Activated CD4-positive, alpha-beta T cell treated with anti-CD3 and anti-CD28 coated beads, Interleukin-2, amount 50 U/mL, for 24 hours (primary cell): ENCODE measurements around the gene C16orf87.
"Not testable (repeated sequence)": the region's sequence is repeated elsewhere in the genome, so short reads cannot be mapped to it uniquely, and the experiment has no call there.

Experiments used
- DNase-seq, 2 donors: peaks; one replicate each; pipeline ENCODE4 v3.0.0-alpha.2; 2020; ENCODE audit warnings: low read depth in 1 of 2, low spot score in 1 of 2

Gene C16orf87

DNA sequence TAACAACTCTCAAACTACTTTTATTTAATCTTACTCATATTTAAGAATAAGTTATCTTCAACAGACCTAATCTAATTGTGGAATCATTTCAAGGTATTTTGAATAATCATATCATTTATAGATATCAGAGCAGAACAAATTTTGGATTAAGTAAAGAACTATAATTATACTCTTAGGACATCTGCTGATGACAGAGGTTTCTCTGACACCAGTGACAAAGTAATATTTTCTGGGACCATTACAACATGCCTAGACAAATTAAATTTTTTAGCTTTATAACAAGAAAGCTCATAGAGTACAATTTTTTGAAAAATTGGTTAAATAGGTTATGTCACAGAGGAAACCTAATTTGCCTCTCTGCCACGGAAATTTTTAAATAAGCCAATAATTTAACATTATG is 30.5 kb downstream of the C16orf87 start:
- DNase-seq, result no peak

DNA sequence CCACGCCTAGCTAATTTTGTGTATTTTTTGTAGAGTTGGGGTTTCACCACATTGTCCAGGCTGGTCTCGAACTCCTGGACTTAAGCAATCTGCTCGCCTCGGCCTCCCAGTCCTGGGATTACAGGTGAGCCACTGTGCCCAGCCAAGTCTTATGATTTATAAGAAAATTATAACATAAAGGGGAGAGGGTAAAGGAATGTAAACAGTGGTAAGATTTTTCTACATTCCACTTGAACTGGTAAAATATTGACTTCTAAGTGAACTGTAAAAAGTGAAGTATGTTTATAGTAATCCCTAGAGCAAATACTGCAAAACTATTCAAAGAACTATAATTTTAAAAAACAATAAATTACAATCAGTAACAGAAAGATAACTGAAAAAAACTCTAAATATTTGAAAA is 33.5 kb downstream of the C16orf87 start:
- no peak for DNase-seq

DNA sequence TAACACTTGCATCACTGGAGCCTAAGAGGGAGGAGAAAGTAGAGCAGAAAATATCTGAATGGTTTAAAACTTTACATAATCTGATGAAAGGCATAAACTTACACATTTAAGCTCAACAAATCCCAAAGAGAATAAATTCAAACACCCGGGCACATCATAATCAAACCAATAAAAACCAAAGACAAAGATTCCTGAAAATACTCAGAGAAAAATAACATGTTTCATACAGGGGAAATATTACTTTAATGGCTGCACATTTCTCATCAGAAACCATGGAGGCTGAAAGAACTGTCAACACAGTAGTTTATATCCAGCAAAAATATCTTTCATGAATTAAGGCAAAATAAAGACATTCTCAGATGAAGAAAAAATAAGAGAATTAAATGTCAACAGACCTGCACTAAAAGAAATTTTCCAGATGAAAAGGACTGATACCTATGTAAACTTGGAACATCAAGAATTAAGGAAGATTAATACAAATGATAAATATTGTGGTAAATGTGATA is 34.2 kb downstream of the C16orf87 start:
- no peak for DNase-seq

DNA sequence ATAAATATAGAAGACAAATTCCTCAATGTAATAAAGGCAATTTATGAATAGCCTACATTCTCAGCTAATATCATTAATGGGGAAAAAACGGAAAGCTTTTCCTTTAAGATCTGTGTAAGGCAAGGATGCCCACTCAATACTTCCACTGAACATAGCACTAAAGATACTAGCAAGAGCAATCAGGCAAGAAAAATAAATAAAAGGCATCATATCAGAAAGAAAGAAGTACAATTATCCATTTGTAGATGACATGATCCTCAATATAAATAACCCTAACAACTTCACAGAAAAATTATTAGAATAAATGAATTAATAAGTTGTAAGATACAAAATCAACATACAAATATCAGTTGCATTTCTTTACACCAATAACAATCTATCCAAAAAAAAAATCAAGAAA is 37.1 kb downstream of the C16orf87 start:
- DNase-seq, result no peak

DNA sequence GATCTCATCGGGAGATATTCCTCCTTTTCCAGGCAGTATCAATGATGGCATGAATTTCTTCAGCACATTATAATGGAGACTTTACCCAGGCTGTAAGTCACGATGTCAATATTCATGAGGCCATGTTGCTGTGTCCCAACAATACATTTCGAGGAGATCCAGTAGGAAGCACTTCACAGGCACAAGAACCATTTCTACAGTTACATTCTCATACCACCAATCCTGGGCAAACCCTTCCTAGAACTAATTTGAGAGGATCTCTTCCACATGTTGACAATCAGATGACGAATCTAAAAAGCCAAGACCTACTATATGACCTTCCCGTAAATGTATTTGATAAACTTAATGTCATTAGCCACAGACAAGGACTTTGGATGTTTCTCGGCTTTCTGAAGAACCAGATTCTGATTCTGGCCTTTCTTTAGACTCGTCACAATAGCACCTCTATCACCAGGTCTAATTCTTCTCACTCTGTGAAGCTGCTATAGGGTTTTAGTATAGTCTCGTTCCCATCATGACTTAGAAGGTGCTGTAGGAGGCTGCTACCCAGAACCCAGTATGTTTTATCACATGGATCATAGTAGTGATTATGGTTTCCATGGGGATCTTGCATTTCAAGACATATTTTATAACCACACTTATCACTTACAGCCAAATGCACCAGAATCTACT is 40.2 kb downstream of the C16orf87 start:
- DNase-seq, result no peak

DNA sequence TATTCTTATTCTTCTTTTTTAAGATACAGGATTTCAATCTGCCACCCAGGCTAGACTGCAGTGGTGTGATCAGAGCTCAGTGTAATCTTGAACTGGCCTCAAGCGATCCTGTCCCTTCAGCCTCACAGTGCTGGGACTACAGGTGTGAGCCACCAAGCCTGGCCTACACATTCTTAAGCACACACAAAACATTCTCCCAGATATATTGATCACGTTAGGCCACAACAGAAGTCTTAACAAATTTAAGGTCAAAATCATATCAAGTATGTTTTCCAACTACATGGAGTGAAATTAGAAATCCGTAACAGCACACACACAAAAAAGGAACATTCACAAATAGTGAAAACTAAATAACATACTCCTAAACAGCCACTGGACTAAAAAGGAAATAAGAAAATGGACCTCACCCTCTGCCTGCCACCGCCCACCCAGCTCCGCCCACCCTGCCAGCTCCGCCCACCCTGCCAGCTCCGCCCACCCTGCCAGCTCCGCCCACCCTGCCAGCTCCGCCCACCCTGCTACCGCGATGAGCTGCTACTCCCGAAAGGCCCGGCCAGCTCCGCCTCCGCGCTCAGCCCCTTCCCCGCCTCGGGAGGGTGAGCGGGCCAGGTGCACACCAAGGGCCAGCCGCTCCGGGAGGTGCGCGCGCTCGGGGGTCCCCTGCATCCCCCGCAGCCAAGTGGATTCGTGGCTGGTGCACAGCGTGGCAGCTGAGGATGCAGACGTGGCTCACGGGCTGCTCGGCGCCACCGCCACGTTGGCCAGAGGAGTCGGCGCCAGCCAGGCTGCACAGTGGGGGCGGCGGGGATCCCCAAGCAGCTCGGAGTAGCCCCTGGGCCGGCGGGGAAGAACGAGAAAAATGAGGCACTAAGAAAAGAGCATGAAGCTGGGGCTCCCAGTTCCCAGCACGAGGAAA is 41.2 kb downstream of the C16orf87 start:
- peak; percentile 56 to 71 for DNase-seq

DNA sequence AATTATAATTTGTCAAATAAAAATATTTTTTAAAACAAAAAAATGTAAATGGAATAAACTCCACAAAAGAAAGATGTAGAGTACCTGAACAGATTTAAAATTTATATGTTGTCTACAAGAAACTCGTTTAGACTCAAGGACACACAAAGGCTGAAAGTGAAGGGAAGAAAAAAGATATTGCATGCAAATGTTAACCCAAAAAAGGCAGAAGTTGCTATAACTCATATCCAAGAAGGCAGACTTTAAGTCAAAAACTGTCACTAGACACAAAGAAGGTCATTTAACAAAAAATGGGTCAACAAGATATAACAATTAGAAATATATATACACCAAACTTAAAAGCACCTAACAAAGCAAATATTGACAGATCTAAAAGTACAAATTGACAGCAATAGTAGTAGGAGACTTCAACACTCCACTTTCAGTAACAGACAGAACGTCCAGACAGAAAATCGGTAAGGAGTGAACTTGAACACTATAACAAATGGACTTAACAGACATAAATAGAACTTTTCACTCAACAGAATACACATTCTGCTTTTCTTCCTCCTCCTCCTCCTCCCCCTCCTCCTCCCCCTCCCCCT is 42.0 kb downstream of the C16orf87 start:
- no peak for DNase-seq

DNA sequence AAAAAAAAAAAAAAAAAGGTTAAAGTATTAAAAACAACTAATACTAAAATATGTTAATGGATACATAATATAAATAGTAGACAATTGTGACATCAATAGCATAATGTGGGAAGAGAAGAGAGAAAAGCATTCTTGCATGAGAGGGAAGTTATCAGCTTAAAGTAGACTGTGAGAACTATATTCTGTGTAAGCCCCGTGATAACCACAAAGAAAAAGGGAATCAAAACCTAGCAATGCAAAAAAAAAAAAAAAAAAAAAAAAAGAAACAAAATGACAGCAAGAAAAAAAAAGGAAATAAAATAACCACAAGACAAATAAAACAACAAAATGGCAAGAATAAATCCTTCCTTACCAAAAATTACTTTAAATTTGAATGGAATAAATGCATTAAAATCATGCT is 43.1 kb downstream of the C16orf87 start:
- no peak for DNase-seq

DNA sequence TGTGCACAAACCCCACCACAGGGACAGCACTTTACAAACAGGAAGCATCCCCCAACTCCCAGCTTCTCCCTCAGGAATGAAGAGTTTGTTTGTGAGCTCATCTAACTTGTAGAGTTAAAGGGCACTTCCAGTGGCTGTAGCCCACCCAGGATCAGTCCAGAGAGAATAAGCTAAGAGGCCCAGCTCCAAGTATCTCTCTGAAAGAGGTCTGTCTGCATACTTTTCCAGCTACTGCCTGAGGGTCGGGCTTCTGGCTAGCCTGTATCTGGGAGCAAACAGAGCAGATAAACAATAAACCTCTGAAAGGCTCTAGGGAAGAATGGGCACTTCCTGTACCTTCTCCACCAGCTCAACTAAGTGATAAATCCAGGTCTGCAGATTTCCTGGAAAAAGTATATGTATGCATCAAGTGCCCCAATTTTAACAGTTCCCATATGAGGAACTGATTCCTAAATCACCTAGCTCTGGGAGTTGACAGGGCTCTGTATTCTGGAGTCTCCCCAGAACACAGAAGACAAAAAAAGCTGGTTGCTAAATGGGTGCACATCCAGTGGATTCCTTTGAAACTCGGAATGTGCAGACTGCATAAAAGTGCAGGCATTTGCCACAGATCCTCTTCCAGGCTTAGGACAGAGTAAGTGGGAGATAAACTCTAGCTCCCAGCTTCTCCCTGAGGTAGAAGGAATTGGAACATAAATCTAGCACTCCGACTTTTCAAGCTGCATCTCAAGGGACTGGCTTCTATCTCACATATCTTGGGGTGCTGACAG is 45.7 kb downstream of the C16orf87 start:
- no peak for DNase-seq

DNA sequence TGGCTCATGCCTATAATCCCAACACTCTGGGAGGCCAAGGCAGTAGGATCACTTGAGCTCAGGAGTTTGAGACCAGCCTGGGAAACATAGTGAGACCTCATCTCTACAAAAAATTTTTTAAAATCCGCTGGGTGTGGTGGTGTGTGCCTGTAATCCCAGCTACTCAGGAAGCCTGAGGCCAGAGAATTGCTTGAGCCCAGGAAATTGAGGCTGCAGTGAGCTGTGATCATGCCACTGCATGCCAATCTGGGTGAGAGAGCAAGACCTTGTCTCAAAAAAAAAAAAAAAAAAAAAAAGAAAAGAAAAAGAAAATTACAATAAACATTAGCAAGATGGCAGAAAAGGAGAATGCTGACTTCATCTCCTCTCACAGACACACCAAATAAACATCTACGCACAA is 46.4 kb downstream of the C16orf87 start:
- not testable (repeated sequence) for DNase-seq

DNA sequence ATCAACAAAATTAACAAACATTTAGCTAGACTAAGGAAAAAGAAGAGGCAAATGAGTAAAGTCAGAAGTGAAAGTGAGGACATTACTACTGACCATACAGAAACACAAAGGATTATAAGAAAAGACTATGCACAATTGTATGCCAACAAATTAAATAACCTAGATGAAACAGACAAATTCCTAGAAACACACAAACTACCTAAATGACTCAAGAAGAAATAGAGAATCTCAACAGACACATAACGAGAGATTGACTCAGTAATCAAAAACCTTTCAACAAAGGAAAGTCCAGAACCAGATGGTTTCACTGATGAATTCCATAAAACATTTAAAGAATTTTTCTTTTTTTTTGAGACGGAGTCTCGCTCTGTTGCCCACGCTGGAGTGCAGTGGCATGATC is 47.2 kb downstream of the C16orf87 start:
- DNase-seq, result no peak

DNA sequence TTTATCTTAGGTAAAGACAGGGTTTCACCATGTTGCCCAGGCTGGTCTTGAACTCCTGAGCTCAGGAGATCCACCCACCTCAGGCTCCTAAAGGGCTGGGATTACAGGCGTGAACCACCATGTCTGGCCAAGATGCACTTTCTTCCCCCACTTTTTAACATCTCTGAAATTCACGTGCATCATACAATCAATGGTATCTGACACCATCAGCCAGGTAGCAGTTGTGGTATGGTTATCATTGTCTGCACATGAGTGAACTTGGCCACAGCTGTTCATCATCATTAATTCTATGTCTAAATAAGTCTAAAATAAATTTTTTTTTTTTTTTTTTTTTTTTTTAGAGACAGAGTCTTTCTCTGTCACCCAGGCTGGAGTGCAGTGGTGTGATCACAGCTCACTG is 48.7 kb downstream of the C16orf87 start:
- DNase-seq, result no peak

DNA sequence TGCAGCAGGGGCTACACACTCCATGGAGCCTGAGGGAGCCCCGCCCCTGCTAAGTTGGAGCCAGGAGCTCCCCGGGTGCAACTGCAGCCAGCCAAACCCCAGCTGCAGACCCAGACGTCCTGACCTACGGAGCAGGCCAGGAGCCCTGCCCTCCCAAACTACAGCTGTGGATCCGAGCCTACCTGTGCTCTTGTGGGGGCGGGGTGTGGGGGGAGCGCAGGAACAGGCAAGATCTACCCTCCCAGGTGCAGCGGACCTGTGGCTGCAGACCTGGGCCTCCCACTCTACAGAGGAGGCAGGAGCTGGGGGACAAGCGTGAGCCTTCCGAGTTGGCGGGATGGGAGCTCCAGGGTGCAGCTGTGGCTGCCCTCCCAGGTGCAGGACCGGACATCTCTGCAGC is 53.2 kb downstream of the C16orf87 start:
- DNase-seq, result no peak

DNA sequence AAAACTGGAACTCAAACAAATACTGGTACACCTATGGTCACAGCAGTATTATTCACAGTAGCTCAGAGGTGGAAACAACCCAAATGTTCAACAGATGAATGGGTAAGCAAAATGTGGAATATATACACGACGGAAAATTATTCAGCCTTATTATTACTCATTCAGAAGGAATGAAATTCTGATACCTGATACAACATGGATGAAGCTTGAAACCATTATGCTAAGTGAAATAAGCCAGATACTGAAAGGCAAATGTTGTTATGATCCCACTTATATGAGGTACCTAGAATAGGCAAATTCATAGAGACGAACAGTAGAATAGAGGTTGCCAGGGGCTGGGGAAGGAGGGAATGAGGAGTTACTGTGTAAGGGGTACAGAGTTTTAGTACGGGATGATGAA is 55.8 kb downstream of the C16orf87 start:
- DNase-seq, result no peak

DNA sequence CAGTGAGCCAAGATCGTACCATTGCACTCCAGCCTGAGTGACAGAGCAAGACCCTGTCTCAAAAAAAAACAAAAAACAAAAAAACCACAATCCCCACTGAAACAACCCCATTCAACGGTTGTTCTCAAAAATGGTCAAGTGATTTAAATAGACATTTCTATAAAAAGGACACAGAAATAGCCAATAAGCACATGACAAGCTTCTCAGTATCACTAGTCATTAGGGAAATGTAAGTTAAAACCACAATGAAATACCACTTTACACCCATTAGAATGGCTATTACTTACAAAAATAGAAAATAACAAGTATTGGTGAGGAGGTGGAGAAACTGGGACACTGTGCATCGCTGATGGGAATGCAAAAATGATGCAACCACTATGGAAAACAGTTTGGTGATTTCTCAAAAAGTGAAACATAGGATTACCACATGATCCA is 56.2 kb downstream of the C16orf87 start:
- no peak for DNase-seq

DNA sequence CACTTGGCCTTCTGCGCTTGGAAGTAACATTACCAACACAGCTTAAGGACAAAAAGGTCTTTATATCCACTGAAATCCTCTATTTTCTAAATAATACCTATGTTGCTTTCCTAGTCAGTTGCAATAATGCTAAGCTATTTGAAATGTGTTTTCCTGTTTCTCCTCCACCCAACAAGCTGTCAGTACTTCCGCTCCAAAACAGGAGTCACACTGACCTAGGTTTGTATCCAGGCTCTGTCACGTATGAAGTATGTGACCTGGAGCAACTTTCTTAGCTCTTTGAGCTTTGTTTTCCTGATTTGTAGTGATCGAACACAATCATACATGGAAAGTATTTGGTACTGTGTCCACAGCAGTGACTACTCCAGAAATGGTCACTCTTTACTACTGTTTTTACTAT is 58.5 kb downstream of the C16orf87 start:
- DNase-seq, result no peak

DNA sequence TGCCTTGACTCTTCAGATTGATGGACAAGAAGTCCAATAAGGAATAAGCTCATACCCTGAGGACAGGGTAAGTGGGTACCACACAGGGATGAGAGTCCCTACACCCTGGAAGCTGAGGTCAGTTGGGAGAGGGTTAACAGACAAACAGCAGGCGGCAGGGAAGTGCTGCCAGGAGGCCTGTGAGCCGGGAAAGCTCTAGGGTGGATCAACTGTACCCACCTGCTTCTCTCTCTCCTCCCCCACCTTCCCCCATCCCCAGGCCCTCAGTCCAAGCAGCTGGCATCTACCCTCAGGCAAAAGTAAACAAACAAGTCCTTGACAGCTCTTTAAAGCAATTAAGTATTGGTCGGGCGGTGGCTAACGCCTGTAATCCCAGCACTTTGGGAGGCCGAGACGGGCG is 62.2 kb downstream of the C16orf87 start:
- DNase-seq, result no peak

DNA sequence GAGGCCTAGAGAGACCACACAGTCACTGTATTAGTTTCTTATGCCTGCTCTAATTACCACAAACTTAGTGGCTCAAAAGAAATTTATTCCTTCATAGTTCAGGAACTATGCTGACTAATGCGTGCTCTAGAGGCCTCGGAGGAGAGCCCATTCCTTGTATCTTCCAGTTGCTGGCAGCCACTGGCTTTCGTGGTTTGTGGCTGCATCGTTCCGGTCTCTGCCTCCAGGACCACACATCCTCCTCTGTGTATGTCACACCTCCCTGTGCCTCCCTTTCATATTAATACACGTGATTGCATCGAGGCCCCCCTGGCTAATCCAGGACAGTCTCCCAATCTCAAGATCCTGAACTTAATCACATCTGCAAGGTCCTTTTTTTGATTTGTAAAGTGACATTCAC is 65.9 kb downstream of the C16orf87 start:
- DNase-seq, result no peak

DNA sequence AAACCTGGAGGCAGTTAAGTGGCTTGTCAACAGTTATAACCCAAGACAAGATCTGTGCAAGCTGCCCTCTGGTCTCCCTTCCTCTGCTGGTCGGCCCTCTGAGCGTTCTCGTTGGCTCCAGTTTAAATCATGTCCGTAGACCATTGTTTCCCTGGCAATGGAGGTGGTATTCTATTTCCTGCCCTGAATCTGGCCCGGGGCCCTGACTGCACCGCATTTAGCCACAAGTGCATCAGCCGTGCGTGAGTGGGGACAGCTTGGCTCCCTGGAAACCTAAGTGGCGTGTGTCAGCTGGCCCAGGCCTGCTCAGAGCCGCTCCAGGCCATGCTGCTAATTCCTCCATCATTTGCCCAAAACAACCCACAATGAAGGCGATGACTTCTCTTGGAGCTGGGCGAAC is 67.8 kb downstream of the C16orf87 start:
- DNase-seq, result no peak

DNA sequence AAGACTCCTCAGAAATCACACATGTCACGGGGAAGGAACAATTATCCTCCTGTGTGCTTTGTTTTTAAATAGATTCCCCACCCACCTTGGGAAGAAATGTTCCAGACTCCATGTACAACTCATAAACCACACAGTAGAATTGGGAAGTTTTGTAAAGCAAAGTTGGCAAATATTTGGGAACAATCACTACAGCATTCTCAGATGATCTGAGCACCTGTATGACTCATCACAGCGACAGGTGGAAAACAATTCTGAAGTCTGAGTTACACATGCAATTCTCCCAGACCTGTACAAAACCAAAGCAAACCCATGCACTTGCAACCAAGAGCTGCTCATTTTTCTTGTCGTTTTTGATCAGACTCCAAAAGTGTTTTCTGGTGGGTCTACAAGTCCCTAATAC is 68.4 kb downstream of the C16orf87 start:
- DNase-seq, result no peak

DNA sequence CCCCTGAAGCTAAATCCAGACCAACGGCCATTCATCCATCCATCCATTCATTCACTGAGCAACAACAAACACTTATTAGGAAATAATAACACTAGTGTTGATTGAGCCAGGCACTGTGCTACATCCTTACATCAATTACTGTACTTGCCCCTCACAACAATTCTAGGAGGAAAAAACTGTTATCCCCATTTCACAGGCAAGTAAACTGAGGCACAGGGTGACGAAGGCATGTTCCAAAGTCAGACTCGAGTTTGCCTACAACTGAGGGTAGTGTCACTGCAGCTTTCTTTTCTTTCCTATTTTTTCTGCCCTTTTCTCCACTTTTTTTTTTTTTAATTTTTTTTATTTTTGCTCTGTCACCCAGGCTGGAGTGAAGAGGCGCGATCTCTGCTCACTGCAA is 71.7 kb downstream of the C16orf87 start:
- no peak for DNase-seq
